WTC11 (cell line): ENCODE results near the gene SH3D19. TPM values are rescaled to one million over a fixed set of nuclear protein-coding genes. Genes with fewer than 3 reads are reported as not detected.

ENCODE experiments used
- ATAC-seq: fragments of 200-7000 bp; cut with Tn5 transposase; 2 replicates; pipeline ENCODE4 v1.10.0; 2021; ENCODE audit warnings: mild to moderate bottlenecking, moderate library complexity
- CTCF ChIA-PET: fragments of 300-600 bp; sonication (Branson Sonifier 250); formaldehyde crosslinking; loops from one replicate; lab custom pipeline; 2021; ENCODE audit warnings: antibody characterized with exemption; lab: Charles Lee
- POLR2A ChIA-PET: fragments of 350-600 bp; sonication (Branson Sonifier 250); formaldehyde crosslinking; loops from one replicate; lab custom pipeline; 2021; ENCODE audit warnings: antibody characterized with exemption; lab: Charles Lee
- DNase-seq: peaks from one replicate; pipeline ENCODE4 v3.0.0; 2021; ENCODE audit warnings: low spot score
- H3K27ac Mint-ChIP-seq: 2 replicates; pipeline ENCODE4 v1.8.0; 2021; ENCODE audit warnings: mixed read lengths
- H3K27me3 Mint-ChIP-seq: 2 replicates; pipeline ENCODE4 v1.8.0; 2021; ENCODE audit warnings: low read depth, mild to moderate bottlenecking, moderate library complexity, mixed read lengths
- H3K36me3 Mint-ChIP-seq: 2 replicates; pipeline ENCODE4 v1.8.0; 2021; ENCODE audit warnings: mixed read lengths
- H3K4me1 Mint-ChIP-seq: 2 replicates; pipeline ENCODE4 v1.8.0; 2022; ENCODE audit warnings: mixed read lengths
- H3K4me3 Mint-ChIP-seq: 2 replicates; pipeline ENCODE4 v1.8.0; 2021; ENCODE audit warnings: mild to moderate bottlenecking, moderate library complexity, mixed read lengths
- H3K9me3 Mint-ChIP-seq: 2 replicates; pipeline ENCODE4 v1.8.0; 2021; ENCODE audit warnings: mixed read lengths
- AFF4 ChIP-seq: sonication (generic); formaldehyde crosslinking; IDR thresholded peaks from 2 replicates; pipeline ENCODE4 v1.8.1; 2023; ENCODE audit warnings: mild to moderate bottlenecking, missing genetic modification reagents, borderline replicate concordance
- ATF1 ChIP-seq: sonication (generic); formaldehyde crosslinking; IDR thresholded peaks from 2 replicates; pipeline ENCODE4 v1.8.1; 2023; ENCODE audit warnings: mild to moderate bottlenecking, moderate library complexity, missing genetic modification reagents
- ELF4 ChIP-seq: sonication (generic); formaldehyde crosslinking; IDR thresholded peaks from 2 replicates; pipeline ENCODE4 v1.8.1; 2022; ENCODE audit warnings: low read depth, mild to moderate bottlenecking, moderate library complexity, missing genetic modification reagents
- EMX1 ChIP-seq: fragments of 250-450 bp; sonication (Bioruptor Pico); IDR thresholded peaks from 2 replicates; pipeline ENCODE4 v1.8.0; 2021; ENCODE audit warnings: mild to moderate bottlenecking
- FOXK1 ChIP-seq: sonication (generic); formaldehyde crosslinking; IDR thresholded peaks from 2 replicates; pipeline ENCODE4 v1.8.0; 2022; ENCODE audit warnings: mild to moderate bottlenecking, moderate library complexity, missing genetic modification reagents
- GABPB1 ChIP-seq: sonication (generic); formaldehyde crosslinking; IDR thresholded peaks from 2 replicates; pipeline ENCODE4 v1.8.1; 2023; ENCODE audit warnings: mild to moderate bottlenecking, missing genetic modification reagents
- GRHL2 ChIP-seq: fragments of 250-450 bp; sonication (Bioruptor Pico); IDR thresholded peaks from 2 replicates; pipeline ENCODE4 v1.8.0; 2022; ENCODE audit warnings: mild to moderate bottlenecking, moderate library complexity; ENCODE audit not compliant: insufficient replicate concordance, severe bottlenecking
- IRF1 ChIP-seq: sonication (generic); formaldehyde crosslinking; IDR thresholded peaks from 2 replicates; pipeline ENCODE4 v1.8.0; 2023; ENCODE audit warnings: missing genetic modification reagents
- MYBL2 ChIP-seq: sonication (generic); formaldehyde crosslinking; IDR thresholded peaks from 2 replicates; pipeline ENCODE4 v1.8.1; 2023; ENCODE audit warnings: mild to moderate bottlenecking, moderate library complexity, missing genetic modification reagents
- NR2C2 ChIP-seq: sonication (generic); formaldehyde crosslinking; IDR thresholded peaks from 2 replicates; pipeline ENCODE4 v1.8.0; 2022; ENCODE audit warnings: mild to moderate bottlenecking, missing genetic modification reagents
- RORB ChIP-seq: fragments of 250-450 bp; sonication (Bioruptor Pico); IDR thresholded peaks from 2 replicates; pipeline ENCODE4 v1.9.0; 2021; ENCODE audit warnings: mild to moderate bottlenecking
- TEAD4 ChIP-seq: sonication (generic); formaldehyde crosslinking; IDR thresholded peaks from 2 replicates; pipeline ENCODE4 v1.8.0; 2022; ENCODE audit warnings: mild to moderate bottlenecking, missing genetic modification reagents
- TP53 ChIP-seq: sonication (generic); formaldehyde crosslinking; IDR thresholded peaks from 2 replicates; pipeline ENCODE4 v1.8.1; 2023; ENCODE audit warnings: mild to moderate bottlenecking, missing genetic modification reagents
- ZBTB21 ChIP-seq: sonication (generic); formaldehyde crosslinking; IDR thresholded peaks from 2 replicates; pipeline ENCODE4 v1.8.1; 2023; ENCODE audit warnings: mild to moderate bottlenecking, missing genetic modification reagents, borderline replicate concordance
- ZNF317 ChIP-seq: sonication (generic); formaldehyde crosslinking; IDR thresholded peaks from 2 replicates; pipeline ENCODE4 v1.8.1; 2023; ENCODE audit warnings: low read depth, mild to moderate bottlenecking, moderate library complexity, missing genetic modification reagents, borderline replicate concordance
- ZNF416 ChIP-seq: fragments of 250-450 bp; sonication (Bioruptor Pico); IDR thresholded peaks from 2 replicates; pipeline ENCODE4 v1.9.0; 2021; ENCODE audit warnings: mild to moderate bottlenecking, inconsistent platforms
- total RNA-seq: library from RNA; stranded (reverse); gene quantifications from 3 replicates; pipeline ENCODE4 v1.2.3, GENCODE V29; 2021
- TF ChIP-seq, protein P1 (sequence below): sonication (generic); formaldehyde crosslinking; conservative IDR thresholded peaks from 2 replicates; pipeline ENCODE4 v1.8.1; 2023; ENCODE audit warnings: mild to moderate bottlenecking, low read depth, missing genetic modification reagents, moderate library complexity
- TF ChIP-seq, protein P2 (sequence below): sonication (generic); formaldehyde crosslinking; IDR thresholded peaks from 2 replicates; pipeline ENCODE4 v1.8.1; 2023; ENCODE audit warnings: mild to moderate bottlenecking, missing genetic modification reagents
- TF ChIP-seq, protein P3 (sequence below): sonication (generic); formaldehyde crosslinking; IDR thresholded peaks from 2 replicates; pipeline ENCODE4 v1.8.1; 2023; ENCODE audit warnings: mild to moderate bottlenecking, moderate library complexity, missing genetic modification reagents

Gene SH3D19
- total RNA-seq, 1 experiment from 2014 or later, result 41.6 TPM

DNA sequence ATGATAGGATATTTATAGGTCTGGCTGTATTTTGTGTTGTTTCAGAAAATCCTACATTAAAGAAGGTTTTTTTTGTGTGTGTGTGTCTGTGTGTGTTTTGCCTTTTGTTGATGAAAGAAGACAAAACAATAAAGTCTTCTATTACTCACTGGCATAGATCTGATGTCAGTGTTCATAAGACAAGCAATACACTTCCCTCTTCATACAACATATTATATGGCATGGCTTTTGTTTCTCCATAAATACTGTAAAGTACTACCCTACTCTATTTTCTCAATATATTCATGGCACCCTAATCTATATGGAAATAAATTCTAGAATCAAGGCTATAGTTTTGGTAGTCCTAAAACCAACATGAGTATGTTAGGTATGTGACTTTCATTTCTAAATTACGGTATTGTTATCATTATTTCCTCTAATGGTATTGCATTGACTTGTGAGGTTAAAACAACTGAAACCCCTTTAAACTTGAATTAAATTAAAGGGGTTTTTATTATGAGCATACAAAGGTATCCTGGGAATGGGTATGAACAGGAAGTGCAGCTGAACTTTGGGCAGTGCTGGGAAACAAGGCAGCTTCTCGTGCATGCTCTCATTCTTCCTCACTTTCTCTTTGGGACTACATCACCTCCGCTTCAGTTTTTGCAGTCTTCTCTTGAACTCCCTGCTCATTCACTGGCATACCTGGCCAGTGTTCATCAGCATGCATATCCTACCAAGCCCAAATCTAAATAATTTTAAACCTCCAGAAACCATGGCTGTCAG is 119.0 kb downstream of the SH3D19 start:
- POLR2A ChIA-PET, result no interaction called here
- Mint-ChIP-seq H3K27ac (no peak overlapping the region), H3K9me3 (no peaks in the 10 kb centered on the region), H3K4me1 (peaks cover 10% of the 10 kb centered on the region), H3K27me3 (no peaks in the 10 kb centered on the region), H3K36me3 (no peaks in the 10 kb centered on the region; the same call in 1 of the 2 replicates), H3K4me3 (no peak overlapping the region)
- DNase-seq (no peak), ATAC-seq (no peak)
- CTCF ChIA-PET, result interaction anchor here (2.0 kb wide), 1 partner anchor 71 kb away, joined by 4 read pairs; the partner anchor contains the start of gene PRSS48
- TF ChIP-seq ZNF416 (CRISPR knock-in tag) (no peak), TEAD4 (CRISPR knock-in tag) (no peak), ELF4 (CRISPR knock-in tag) (no peak), ZNF317 (CRISPR knock-in tag) (no peak), EMX1 (no peak), GABPB1 (CRISPR knock-in tag) (no peak), MYBL2 (CRISPR knock-in tag) (no peak)
- TF ChIP-seq, protein P1, sequence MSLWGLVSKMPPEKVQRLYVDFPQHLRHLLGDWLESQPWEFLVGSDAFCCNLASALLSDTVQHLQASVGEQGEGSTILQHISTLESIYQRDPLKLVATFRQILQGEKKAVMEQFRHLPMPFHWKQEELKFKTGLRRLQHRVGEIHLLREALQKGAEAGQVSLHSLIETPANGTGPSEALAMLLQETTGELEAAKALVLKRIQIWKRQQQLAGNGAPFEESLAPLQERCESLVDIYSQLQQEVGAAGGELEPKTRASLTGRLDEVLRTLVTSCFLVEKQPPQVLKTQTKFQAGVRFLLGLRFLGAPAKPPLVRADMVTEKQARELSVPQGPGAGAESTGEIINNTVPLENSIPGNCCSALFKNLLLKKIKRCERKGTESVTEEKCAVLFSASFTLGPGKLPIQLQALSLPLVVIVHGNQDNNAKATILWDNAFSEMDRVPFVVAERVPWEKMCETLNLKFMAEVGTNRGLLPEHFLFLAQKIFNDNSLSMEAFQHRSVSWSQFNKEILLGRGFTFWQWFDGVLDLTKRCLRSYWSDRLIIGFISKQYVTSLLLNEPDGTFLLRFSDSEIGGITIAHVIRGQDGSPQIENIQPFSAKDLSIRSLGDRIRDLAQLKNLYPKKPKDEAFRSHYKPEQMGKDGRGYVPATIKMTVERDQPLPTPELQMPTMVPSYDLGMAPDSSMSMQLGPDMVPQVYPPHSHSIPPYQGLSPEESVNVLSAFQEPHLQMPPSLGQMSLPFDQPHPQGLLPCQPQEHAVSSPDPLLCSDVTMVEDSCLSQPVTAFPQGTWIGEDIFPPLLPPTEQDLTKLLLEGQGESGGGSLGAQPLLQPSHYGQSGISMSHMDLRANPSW, result no peak
- TF ChIP-seq, protein P2, sequence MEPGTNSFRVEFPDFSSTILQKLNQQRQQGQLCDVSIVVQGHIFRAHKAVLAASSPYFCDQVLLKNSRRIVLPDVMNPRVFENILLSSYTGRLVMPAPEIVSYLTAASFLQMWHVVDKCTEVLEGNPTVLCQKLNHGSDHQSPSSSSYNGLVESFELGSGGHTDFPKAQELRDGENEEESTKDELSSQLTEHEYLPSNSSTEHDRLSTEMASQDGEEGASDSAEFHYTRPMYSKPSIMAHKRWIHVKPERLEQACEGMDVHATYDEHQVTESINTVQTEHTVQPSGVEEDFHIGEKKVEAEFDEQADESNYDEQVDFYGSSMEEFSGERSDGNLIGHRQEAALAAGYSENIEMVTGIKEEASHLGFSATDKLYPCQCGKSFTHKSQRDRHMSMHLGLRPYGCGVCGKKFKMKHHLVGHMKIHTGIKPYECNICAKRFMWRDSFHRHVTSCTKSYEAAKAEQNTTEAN (CRISPR knock-in tag), result no peak

- H3K4me3 Mint-ChIP-seq, result no peak overlapping the region
- no peaks in the 10 kb centered on the region; the same call in 1 of the 2 replicates for H3K36me3 Mint-ChIP-seq
- peaks cover 10% of the 10 kb centered on the region for H3K4me1 Mint-ChIP-seq
- no peaks in the 10 kb centered on the region for H3K9me3 Mint-ChIP-seq
- no peaks in the 10 kb centered on the region for H3K27me3 Mint-ChIP-seq
- DNase-seq (no peak), ATAC-seq (no peak)
- POLR2A ChIA-PET, result no interaction called here
- CTCF ChIA-PET, result interaction anchor here (0.8 kb wide), 1 partner anchor 89 kb away, joined by 3 read pairs; no protein-coding TSS in a partner anchor
- H3K27ac Mint-ChIP-seq, result no peak overlapping the region
- TF ChIP-seq ATF1 (CRISPR knock-in tag), result no peak
- TF ChIP-seq, protein P3, sequence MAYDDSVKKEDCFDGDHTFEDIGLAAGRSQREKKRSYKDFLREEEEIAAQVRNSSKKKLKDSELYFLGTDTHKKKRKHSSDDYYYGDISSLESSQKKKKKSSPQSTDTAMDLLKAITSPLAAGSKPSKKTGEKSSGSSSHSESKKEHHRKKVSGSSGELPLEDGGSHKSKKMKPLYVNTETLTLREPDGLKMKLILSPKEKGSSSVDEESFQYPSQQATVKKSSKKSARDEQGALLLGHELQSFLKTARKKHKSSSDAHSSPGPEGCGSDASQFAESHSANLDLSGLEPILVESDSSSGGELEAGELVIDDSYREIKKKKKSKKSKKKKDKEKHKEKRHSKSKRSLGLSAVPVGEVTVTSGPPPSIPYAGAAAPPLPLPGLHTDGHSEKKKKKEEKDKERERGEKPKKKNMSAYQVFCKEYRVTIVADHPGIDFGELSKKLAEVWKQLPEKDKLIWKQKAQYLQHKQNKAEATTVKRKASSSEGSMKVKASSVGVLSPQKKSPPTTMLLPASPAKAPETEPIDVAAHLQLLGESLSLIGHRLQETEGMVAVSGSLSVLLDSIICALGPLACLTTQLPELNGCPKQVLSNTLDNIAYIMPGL, result no peak
- TF ChIP-seq, protein P2 (CRISPR knock-in tag), result no peak
- no peak for TF ChIP-seq GRHL2 (CRISPR knock-in tag)
- no peak for TF ChIP-seq NR2C2 (CRISPR knock-in tag)
- no peak for TF ChIP-seq ELF4 (CRISPR knock-in tag)
- TF ChIP-seq AFF4 (CRISPR knock-in tag), result no peak
- TF ChIP-seq TP53 (CRISPR knock-in tag), result no peak
- no peak for TF ChIP-seq FOXK1 (CRISPR knock-in tag)
- TF ChIP-seq EMX1, result no peak
- TF ChIP-seq, protein P1, result no peak
- TF ChIP-seq ZBTB21 (CRISPR knock-in tag), result no peak
- no peak for TF ChIP-seq RORB (CRISPR knock-in tag)
- no peak for TF ChIP-seq IRF1 (CRISPR knock-in tag)
These were observed 119.7 kb downstream of the SH3D19 start for GRCh38 chr4:151205722-151206121.
